HL-60 (cell line): ENCODE data around the gene PTPRG.

Experiments used
- DNase-seq, 2 experiments: peaks; one replicate each; pipeline ENCODE4 v3.0.0-alpha.2; 2010 to 2020; ENCODE audit warnings: low read depth in 1 of 2, low spot score in 1 of 2
- H3K27ac ChIP-seq: fragments of 250-450 bp; sonication (Bioruptor Pico); replicated peaks from 2 replicates; pipeline ENCODE4 v1.5.1; 2020; ENCODE audit warnings: mild to moderate bottlenecking, moderate library complexity
- H3K27me3 ChIP-seq: fragments of 250-450 bp; sonication (Bioruptor Pico); 2 replicates; pipeline ENCODE4 v1.5.1; 2021; ENCODE audit warnings: mild to moderate bottlenecking, moderate library complexity; ENCODE audit not compliant: insufficient read depth, poor library complexity, severe bottlenecking
- H3K4me3 ChIP-seq: replicated peaks from 2 replicates; pipeline ENCODE4 v1.5.1; 2011; ENCODE audit warnings: mild to moderate bottlenecking, control low read depth, low read length; ENCODE audit not compliant: insufficient read depth
- CTCF ChIP-seq: IDR thresholded peaks from one replicate; pipeline ENCODE4 v1.5.1; 2011; ENCODE audit warnings: low read length, control low read depth, inconsistent platforms; ENCODE audit not compliant: insufficient read depth
- GABPA ChIP-seq: IDR thresholded peaks from 2 replicates; pipeline ENCODE4 v1.6.1; 2012; ENCODE audit warnings: low read depth
- POLR2AphosphoS5 ChIP-seq: IDR thresholded peaks from 2 replicates; pipeline ENCODE4 v1.6.1; 2012; ENCODE audit warnings: low read depth
- REST ChIP-seq: IDR thresholded peaks from 2 replicates; pipeline ENCODE4 v1.6.1; 2012; ENCODE audit warnings: low read depth; ENCODE audit not compliant: insufficient replicate concordance
- SPI1 ChIP-seq: IDR thresholded peaks from 2 replicates; pipeline ENCODE4 v1.6.1; 2012; ENCODE audit warnings: low read depth, mild to moderate bottlenecking, borderline replicate concordance

The PTPRG gene

GRCh38 chr3:62073038-62073437 is 511.7 kb downstream of the PTPRG start:
- no peak for DNase-seq
- Histone ChIP-seq H3K27me3 (no peaks in the 10 kb centered on the region), H3K27ac (no peak overlapping the region), H3K4me3 (no peak overlapping the region)
- no peak for TF ChIP-seq SPI1
- no peak for TF ChIP-seq POLR2AphosphoS5
- TF ChIP-seq GABPA, result no peak
- no peak for TF ChIP-seq REST
- no peak for TF ChIP-seq CTCF

GRCh38 chr3:62084558-62084957 is 523.2 kb downstream of the PTPRG start:
- Histone ChIP-seq H3K27me3 (no peaks in the 10 kb centered on the region), H3K4me3 (no peak overlapping the region), H3K27ac (no peak overlapping the region)
- no peak for DNase-seq
- TF ChIP-seq SPI1 (no peak), GABPA (no peak), REST (no peak), CTCF (no peak), POLR2AphosphoS5 (no peak)

- H3K27ac ChIP-seq, result no peak overlapping the region
- DNase-seq, result no peak
- TF ChIP-seq SPI1, result no peak
- TF ChIP-seq CTCF, result no peak
- TF ChIP-seq POLR2AphosphoS5, result no peak
- no peak for TF ChIP-seq REST
- no peak for TF ChIP-seq GABPA
These were observed 527.2 kb downstream of the PTPRG start for GRCh38 chr3:62088472-62089104.

More at GRCh38 chr3:62088472-62089104, 527.2 kb downstream of the PTPRG start:
- no peak overlapping the region for H3K4me3 ChIP-seq
- H3K27me3 ChIP-seq, result no peaks in the 10 kb centered on the region
